ENCODE measurements around the gene SYNGR4. TPM values are rescaled to one million over a fixed set of nuclear protein-coding genes. Genes with fewer than 3 reads are reported as not detected.
A peak's percentile ranks its signal among the peaks of the same experiment; 100 is the strongest.

Gene SYNGR4
- total and polyA plus RNA-seq, 5 donors from 2014 or later = not detected

DNA sequence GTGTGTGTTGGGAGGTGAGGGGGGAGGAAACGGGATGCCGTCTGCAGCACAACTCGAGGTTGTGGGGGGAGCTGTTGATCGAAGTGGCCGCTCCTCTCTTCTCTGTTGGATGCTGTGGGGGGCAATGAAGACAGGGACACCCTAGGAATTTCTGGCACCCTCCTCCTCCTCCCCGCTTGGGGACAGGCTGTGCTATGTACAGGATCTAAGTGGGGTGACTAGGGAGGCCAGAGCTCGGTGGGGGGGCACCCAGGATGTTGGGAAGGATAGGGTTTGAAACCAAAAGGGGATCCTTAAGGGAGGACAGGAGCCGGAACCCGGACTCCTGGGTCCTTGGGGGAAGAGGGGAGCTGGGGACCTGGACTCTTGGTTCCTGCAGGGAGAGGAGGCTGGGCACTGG is 31.3 kb downstream of the SYNGR4 start:
- Histone ChIP-seq H3K4me1 (ENCODE audit: control insufficient read depth, insufficient read depth, low read length, poor library complexity, severe bottlenecking) (peaks cover 58% of the 10 kb centered on the region), H3K27ac (ENCODE audit: insufficient read depth, low read length, poor library complexity, severe bottlenecking) (no peak overlapping the region), H3K27me3 (ENCODE audit: control insufficient read depth, insufficient read depth, low read length) (peaks cover 5% of the 10 kb centered on the region), H3K9me3 (ENCODE audit: control insufficient read depth in 2 of 2, low read length in 2 of 2) (no peaks in the 10 kb centered on the region), H3K4me3 (ENCODE audit: low read depth, low read length) (no peak overlapping the region), H3K36me3 (ENCODE audit: control insufficient read depth, insufficient read depth, low read length) (no peaks in the 10 kb centered on the region)
- ATAC-seq (ENCODE audit: low read depth in 2 of 2) (no peak), DNase-seq (no peak)
- H3K27me3 Mint-ChIP-seq = peaks cover 58% of the 10 kb centered on the region
- H3K4me3 Mint-ChIP-seq = peak overlapping the region in 1 of 4 donors; percentile 77
- peaks cover 0 to 58% (median 25%) of the 10 kb centered on the region in 4 donors for H3K4me1 Mint-ChIP-seq
- H3K36me3 Mint-ChIP-seq = no peaks in the 10 kb centered on the region
- H3K9me3 Mint-ChIP-seq = peaks cover 0 to 5% (median 0%) of the 10 kb centered on the region in 7 donors
- H3K27ac Mint-ChIP-seq = no peak overlapping the region

DNA sequence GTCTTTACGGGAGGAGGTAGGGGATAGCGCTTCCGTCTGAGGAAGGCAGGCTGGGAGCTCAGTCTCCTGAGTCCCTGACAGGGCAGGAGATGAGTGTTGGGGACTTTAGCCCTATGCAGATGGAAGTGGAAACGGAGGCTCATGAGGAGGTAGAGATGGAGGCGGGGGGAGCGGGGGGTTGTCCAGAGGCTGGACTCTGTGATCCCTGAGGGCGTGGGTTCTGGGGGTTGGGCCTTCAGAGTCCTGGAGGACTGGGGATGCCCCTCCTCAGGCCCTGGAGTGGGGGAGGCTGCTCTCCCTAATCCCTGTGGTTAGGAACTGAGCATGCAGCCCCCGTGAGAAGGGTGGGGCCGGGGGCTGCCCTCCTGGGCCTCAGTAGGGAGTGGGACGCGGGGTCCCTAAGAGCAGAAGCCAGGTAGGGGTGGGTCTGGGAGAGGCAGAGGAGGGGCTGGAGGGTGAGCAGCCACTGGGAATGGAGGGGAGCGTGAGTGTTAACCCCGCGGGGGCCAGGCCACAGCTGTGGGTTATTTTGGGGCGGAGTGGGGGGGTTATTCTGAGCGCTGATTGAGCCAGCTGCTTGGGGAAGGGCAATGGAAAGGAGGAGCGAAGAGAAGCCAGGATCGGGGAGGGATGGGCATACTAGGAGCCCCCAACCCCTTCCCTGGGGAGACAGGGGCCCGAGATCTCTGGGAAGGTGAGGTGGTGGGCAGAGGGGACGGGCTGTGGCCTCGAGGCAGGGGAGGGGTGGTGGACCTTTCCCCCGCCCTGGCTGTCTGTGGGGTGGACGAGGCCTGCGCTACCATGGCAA is 32.1 kb downstream of the SYNGR4 start:
- H3K27me3 ChIP-seq (ENCODE audit: control insufficient read depth, insufficient read depth, low read length) = peaks cover 5% of the 10 kb centered on the region
- no peak overlapping the region for H3K27ac ChIP-seq (ENCODE audit: insufficient read depth, low read length, poor library complexity, severe bottlenecking)
- Mint-ChIP-seq H3K27me3 (peaks cover 56% of the 10 kb centered on the region), H3K4me3 (peak overlapping the region in 3 of 4 donors; percentile 13 to 77 (median 41)), H3K27ac (no peak overlapping the region), H3K9me3 (peaks cover 0 to 5% (median 0%) of the 10 kb centered on the region in 7 donors), H3K36me3 (no peaks in the 10 kb centered on the region), H3K4me1 (peaks cover 2 to 58% (median 27%) of the 10 kb centered on the region in 4 donors)
- peaks cover 51% of the 10 kb centered on the region for H3K4me1 ChIP-seq (ENCODE audit: control insufficient read depth, insufficient read depth, low read length, poor library complexity, severe bottlenecking)
- H3K4me3 ChIP-seq (ENCODE audit: low read depth, low read length) = no peak overlapping the region
- DNase-seq (no peak), ATAC-seq (ENCODE audit: low read depth in 2 of 2) (no peak)
- H3K9me3 ChIP-seq (ENCODE audit: control insufficient read depth in 2 of 2, low read length in 2 of 2) = no peaks in the 10 kb centered on the region
- no peaks in the 10 kb centered on the region for H3K36me3 ChIP-seq (ENCODE audit: control insufficient read depth, insufficient read depth, low read length)

DNA sequence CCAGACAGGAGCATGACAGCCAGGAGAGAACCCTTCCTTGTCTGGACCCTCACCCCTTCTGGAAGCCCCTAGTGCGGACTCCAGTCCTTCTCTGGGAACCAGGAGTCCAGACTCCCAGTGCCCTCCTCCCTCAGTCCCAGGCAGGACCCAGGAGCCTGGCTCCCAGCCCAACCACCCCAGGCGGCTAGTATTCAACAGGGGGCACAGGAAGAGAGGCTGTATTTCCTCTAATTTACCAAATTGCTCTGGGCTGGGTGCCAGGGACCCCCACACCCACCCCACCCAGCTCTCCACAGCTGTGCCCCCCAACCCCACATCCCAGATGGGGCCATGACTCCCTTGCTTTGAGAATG is 32.6 kb downstream of the SYNGR4 start:
- Histone ChIP-seq H3K36me3 (ENCODE audit: control insufficient read depth, insufficient read depth, low read length) (no peaks in the 10 kb centered on the region), H3K4me1 (ENCODE audit: control insufficient read depth, insufficient read depth, low read length, poor library complexity, severe bottlenecking) (peaks cover 46% of the 10 kb centered on the region), H3K9me3 (ENCODE audit: control insufficient read depth in 2 of 2, low read length in 2 of 2) (no peaks in the 10 kb centered on the region), H3K4me3 (ENCODE audit: low read depth, low read length) (no peak overlapping the region), H3K27me3 (ENCODE audit: control insufficient read depth, insufficient read depth, low read length) (peaks cover 5% of the 10 kb centered on the region), H3K27ac (ENCODE audit: insufficient read depth, low read length, poor library complexity, severe bottlenecking) (no peak overlapping the region)
- H3K4me3 Mint-ChIP-seq = no peak overlapping the region
- ATAC-seq (ENCODE audit: low read depth in 2 of 2) (no peak), DNase-seq (no peak)
- H3K36me3 Mint-ChIP-seq = no peaks in the 10 kb centered on the region
- no peak overlapping the region for H3K27ac Mint-ChIP-seq
- peaks cover 0 to 5% (median 0%) of the 10 kb centered on the region in 7 donors for H3K9me3 Mint-ChIP-seq
- H3K4me1 Mint-ChIP-seq = peaks cover 8 to 53% (median 28%) of the 10 kb centered on the region in 4 donors
- H3K27me3 Mint-ChIP-seq = peaks cover 57% of the 10 kb centered on the region

DNA sequence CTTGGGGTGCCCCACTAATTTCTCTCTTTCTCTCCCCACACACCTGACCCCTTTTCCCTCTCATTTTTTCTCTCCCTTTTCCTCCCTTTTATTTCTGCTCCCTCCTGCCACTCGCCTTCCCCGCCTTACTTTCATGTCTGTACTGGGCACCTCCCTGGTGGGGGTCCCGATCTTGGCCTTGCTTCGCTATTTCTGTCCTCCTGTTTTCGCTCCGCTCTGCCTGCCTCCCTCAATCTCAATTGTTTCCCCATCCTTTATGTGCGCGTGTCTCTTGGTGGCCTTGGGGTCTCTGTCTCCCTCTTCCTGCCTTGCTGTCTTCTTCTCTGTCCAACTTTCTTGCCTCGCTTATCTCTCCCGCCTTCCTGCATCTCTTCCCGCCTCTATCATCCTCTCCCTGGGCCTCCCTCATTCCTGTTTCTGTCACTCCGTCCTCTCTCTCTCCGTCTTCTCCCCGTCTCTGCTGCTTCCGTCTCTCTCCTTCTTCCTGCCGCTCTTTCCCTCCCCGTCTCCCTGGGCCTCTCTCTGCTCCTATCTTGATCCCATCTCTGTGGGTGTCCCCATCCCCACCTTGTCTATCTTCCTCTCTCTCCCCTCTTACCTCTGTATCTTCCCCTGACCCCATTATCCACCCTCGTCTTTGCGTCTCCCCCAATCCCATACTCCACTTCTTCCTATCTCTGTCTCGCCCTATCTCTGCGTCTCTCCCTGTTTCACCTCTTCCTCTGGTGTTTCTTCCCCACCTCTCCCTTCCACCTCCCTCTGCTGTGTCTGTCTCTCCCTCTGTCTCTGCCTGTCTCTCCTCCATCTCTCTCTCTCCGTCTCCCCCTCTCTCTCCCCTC is 33.3 kb downstream of the SYNGR4 start:
- Mint-ChIP-seq H3K27me3 (peaks cover 61% of the 10 kb centered on the region), H3K9me3 (peaks cover 0 to 5% (median 0%) of the 10 kb centered on the region in 7 donors), H3K4me3 (peak overlapping the region; percentile 78 to 93 (median 88)), H3K36me3 (no peaks in the 10 kb centered on the region), H3K27ac (peak overlapping the region; percentile 85 to 95 (median 94)), H3K4me1 (peaks cover 12 to 50% (median 30%) of the 10 kb centered on the region in 4 donors)
- no peaks in the 10 kb centered on the region for H3K9me3 ChIP-seq (ENCODE audit: control insufficient read depth in 2 of 2, low read length in 2 of 2)
- peaks cover 43% of the 10 kb centered on the region for H3K4me1 ChIP-seq (ENCODE audit: control insufficient read depth, insufficient read depth, low read length, poor library complexity, severe bottlenecking)
- DNase-seq = no peak
- H3K36me3 ChIP-seq (ENCODE audit: control insufficient read depth, insufficient read depth, low read length) = no peaks in the 10 kb centered on the region
- H3K4me3 ChIP-seq (ENCODE audit: low read depth, low read length) = peak overlapping the region; percentile 74
- H3K27me3 ChIP-seq (ENCODE audit: control insufficient read depth, insufficient read depth, low read length) = peaks cover 5% of the 10 kb centered on the region
- no peak overlapping the region for H3K27ac ChIP-seq (ENCODE audit: insufficient read depth, low read length, poor library complexity, severe bottlenecking)
- ATAC-seq (ENCODE audit: low read depth in 2 of 2) = no peak

DNA sequence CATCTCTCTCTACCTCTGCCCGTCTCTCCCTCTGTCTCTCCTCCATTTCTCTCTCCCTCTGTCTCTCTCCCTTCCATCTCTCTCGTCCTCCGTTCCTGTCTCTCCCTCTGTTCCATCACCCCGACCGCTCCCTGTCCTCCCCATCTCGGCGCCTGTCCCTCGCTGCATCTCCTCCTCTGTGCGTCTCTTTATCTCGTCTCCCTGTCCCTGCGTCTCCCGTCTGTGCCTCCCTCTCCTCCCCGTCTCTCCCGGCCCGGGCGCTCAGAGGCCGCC is 33.9 kb downstream of the SYNGR4 start:
- peak overlapping the region; percentile 85 to 95 (median 94) for H3K27ac Mint-ChIP-seq
- Histone ChIP-seq H3K4me1 (ENCODE audit: control insufficient read depth, insufficient read depth, low read length, poor library complexity, severe bottlenecking) (peaks cover 43% of the 10 kb centered on the region), H3K27ac (ENCODE audit: insufficient read depth, low read length, poor library complexity, severe bottlenecking) (no peak overlapping the region), H3K36me3 (ENCODE audit: control insufficient read depth, insufficient read depth, low read length) (no peaks in the 10 kb centered on the region), H3K27me3 (ENCODE audit: control insufficient read depth, insufficient read depth, low read length) (peaks cover 5% of the 10 kb centered on the region), H3K4me3 (ENCODE audit: low read depth, low read length) (peak overlapping the region; percentile 74), H3K9me3 (ENCODE audit: control insufficient read depth in 2 of 2, low read length in 2 of 2) (no peaks in the 10 kb centered on the region)
- H3K4me3 Mint-ChIP-seq = peak overlapping the region; percentile 78 to 93 (median 88)
- no peaks in the 10 kb centered on the region for H3K36me3 Mint-ChIP-seq
- peaks cover 56% of the 10 kb centered on the region for H3K27me3 Mint-ChIP-seq
- no peak for DNase-seq
- ATAC-seq (ENCODE audit: low read depth in 2 of 2) = no peak
- H3K9me3 Mint-ChIP-seq = peaks cover 0 to 5% (median 0%) of the 10 kb centered on the region in 7 donors
- H3K4me1 Mint-ChIP-seq = peaks cover 12 to 45% (median 29%) of the 10 kb centered on the region in 4 donors

DNA sequence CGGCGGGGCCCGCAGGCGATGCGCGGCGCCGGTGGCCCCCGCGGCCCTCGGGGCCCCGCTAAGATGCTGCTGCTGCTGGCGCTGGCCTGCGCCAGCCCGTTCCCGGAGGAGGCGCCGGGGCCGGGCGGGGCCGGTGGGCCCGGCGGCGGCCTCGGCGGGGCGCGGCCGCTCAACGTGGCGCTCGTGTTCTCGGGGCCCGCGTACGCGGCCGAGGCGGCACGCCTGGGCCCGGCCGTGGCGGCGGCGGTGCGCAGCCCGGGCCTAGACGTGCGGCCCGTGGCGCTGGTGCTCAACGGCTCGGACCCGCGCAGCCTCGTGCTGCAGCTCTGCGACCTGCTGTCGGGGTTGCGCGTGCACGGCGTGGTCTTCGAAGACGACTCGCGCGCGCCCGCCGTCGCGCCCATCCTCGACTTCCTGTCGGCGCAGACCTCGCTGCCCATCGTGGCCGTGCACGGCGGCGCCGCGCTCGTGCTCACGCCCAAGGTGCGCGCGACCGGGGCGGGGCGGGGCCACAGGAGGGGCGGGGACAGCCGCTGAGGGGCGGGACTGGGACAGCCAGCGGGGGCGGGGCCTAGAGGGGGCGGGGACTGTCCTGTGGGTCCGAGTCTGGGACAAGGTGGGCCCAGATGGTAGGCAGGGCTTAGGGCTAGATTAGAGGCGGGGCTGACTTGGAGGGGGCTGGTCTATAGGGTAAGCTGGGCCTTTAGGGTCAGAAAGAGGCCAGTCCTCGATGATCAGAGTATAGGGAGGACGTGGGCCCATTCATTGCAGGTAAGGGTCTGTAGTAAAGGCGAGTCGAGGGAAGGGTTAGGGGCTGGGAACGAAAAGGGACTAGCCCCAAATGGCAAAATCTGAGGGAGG is 34.4 kb downstream of the SYNGR4 start:
- H3K4me1 Mint-ChIP-seq = peaks cover 12 to 48% (median 29%) of the 10 kb centered on the region in 4 donors

More for the DNA sequence above, 34.4 kb downstream of the SYNGR4 start:
- Mint-ChIP-seq H3K9me3 (peaks cover 0 to 5% (median 0%) of the 10 kb centered on the region in 7 donors), H3K27ac (peak overlapping the region in 2 of 3 donors; percentile 10 to 88), H3K36me3 (no peaks in the 10 kb centered on the region), H3K27me3 (peaks cover 55% of the 10 kb centered on the region), H3K4me3 (peak overlapping the region; percentile 53 to 90 (median 72))
- ATAC-seq (ENCODE audit: low read depth in 2 of 2) (peak; percentile 73 to 79), DNase-seq (peak; percentile 70 to 92 (median 85))
- Histone ChIP-seq H3K4me1 (ENCODE audit: control insufficient read depth, insufficient read depth, low read length, poor library complexity, severe bottlenecking) (peaks cover 40% of the 10 kb centered on the region), H3K27me3 (ENCODE audit: control insufficient read depth, insufficient read depth, low read length) (peaks cover 5% of the 10 kb centered on the region), H3K9me3 (ENCODE audit: control insufficient read depth in 2 of 2, low read length in 2 of 2) (no peaks in the 10 kb centered on the region), H3K4me3 (ENCODE audit: low read depth, low read length) (no peak overlapping the region), H3K36me3 (ENCODE audit: control insufficient read depth, insufficient read depth, low read length) (no peaks in the 10 kb centered on the region), H3K27ac (ENCODE audit: insufficient read depth, low read length, poor library complexity, severe bottlenecking) (no peak overlapping the region)

Data from CD4-positive, CD25-positive, alpha-beta regulatory T cell (primary cell).